ENCODE measurements around the gene ANK2.
"Not testable (repeated sequence)": the region's sequence is repeated elsewhere in the genome, so short reads cannot be mapped to it uniquely, and the experiment has no call there.

Gene ANK2

DNA sequence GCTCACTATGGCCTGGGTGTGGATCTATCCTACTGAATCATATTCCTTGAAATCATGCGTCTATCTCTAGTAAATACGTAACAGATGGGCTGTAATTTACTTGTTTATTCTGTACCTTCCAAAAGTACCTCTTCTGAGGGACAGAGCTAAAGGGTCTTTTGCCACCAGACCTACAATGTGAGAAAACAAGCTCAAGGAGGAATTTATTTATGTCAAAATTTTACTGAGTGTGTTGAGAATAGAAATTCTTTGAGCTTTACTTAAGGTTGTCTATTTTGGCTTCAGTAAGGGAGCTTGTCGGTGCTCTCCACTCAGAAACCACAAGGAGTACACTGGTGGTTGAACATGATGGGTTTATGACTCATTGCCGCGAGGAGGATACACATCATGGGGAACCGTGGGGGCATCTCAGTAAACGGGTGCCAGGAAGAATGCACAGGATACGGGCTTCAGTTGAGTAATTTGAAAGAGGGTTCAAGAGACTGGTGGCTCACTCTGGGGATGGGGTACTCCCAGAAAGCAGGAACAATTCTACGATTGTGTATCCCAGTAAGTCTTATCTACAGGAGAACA lies 3.0 kb downstream of the ANK2 start:
- DNase-seq: no peak

- DNase-seq: no peak
Measured at GRCh38 chr4:113053883-113054282, 4.4 kb downstream of the ANK2 start.

DNA sequence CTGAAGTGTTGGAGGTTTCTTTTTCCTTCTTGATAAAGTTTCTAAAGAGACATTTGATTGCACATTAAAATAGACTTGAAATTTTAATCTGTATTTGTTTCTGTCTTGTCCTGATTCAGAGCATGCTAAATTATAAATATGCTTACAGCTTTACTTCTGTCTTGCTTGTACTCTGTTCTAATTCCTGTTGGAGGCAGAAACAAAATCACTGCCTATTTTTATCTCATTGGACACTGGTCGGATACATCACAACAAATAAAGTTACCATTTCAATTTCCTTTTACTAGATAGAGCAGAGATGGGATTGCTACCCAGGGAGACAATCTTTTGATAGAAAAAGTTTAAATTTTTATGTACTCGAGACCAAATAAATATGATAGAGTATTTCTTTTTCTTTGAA lies 6.9 kb downstream of the ANK2 start:
- no peak for DNase-seq

- no peak for DNase-seq
Measured at GRCh38 chr4:113057891-113058290, 8.4 kb downstream of the ANK2 start.

DNA sequence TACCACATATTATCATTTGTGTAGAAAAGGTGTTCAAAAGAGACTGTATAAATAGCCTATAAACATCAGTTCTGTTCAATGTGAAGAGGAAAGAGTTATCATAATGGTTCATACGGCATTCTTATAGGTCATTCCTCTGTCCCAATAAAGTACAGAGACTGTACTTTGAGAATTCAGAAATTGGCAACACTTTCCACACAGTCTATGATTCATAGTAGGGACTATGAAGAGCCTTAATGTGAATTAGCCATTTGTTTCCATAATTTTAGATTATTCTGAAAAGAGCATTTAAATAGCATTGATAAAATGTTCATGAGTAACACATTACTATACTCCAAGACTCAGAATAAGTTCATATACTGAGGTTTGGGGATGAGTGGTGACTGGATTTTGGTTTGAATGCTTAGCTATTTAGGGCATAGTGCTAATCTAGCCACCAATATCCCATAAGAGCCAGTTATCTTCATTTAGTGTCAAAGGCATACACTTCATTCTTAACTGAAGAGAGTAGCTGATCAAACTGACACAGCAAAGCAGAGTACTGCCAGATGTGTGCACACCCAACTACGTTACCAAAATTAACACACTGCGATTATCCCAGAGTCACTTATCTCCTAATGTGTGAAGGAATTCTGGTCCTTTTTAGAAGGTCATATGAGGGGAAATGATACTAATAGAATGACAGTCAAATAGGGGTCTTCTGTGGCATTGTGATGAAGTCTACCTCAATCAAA lies 10.2 kb downstream of the ANK2 start:
- no peak for DNase-seq

GRCh38 chr4:113060853-113061252 lies 11.4 kb downstream of the ANK2 start:
- no peak for DNase-seq

DNA sequence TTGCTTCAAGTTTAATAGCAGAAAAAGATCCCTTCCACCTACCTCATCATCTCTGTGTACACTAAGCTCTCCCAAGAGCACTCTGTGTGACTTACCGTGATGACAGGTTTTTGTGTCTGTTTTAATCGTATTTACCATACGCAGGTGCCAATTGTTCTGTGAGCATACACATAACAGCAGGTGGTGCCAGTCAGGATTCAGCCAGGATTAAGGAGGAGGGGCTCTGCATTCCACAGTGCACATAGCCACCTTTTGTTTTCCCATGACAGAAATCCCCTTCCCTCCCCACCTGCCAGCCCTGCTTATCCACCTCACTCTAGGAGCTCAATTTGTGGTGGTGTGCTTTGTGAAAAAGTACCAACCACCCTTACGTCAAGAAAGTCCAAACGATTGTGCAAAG lies 14.8 kb downstream of the ANK2 start:
- DNase-seq: no peak

- no peak for DNase-seq
Measured at GRCh38 chr4:113065629-113066028, 16.2 kb downstream of the ANK2 start.

DNA sequence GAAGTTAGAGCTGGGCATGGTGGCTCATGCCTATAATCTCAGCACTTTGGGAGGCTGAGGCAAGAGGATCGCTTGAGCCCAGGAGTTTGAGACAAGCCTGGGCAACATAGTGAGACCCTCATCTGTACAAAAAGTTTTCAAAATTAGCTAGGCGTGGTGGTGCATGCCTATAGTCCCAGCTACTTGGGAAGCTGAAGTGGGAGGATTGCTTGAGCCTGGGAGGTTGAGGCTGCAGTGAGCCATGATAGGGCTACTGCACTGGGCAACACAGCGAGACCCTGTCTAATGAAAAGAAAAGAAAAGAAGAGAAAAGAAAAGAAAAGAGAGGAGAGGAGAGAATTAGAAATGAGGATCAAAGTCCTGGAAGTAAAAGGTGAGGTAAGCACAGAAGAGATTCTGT lies 19.3 kb downstream of the ANK2 start:
- not testable (repeated sequence) for DNase-seq

GRCh38 chr4:113069212-113069892 lies 19.9 kb downstream of the ANK2 start:
- DNase-seq: no peak

DNA sequence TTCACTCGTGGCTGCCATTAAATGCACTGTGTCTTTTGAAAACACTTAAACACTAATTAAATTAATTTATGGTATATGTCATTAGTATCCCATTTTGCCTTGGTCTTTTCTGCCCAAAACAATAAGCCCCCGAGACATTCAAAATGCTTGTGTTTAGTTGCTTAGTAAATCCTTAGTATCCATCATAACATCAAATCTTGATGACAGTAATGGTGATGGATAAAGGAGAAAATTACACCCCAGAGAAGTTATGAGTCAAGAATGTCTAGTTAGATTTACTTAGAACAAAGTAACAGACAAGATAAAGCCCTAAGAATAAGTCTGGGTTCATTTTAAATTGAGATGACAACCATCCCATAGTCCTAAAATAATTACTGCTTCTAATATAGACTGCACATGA lies 21.3 kb downstream of the ANK2 start:
- no peak for DNase-seq

DNA sequence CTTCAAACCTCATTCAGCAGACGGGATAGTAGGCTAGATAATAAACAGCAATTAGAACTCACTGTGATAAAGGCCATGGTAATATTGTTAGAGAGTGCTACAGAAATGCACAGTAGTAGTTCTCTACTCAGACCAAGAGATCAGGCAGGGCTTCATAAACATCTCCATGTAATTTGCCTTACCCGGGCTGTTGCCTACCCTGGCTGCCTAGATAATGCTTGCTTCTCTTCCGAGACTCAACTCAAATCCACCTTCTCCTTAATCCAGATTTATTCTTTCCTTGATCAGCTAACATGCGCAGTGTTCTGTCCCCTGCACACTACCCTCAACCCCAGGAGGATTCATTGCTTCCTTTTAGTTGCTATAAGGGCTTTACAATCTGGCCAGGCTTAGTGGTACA lies 21.8 kb downstream of the ANK2 start:
- no peak for DNase-seq

GRCh38 chr4:113071805-113072204 lies 22.4 kb downstream of the ANK2 start:
- no peak for DNase-seq

- no peak for DNase-seq
Measured at GRCh38 chr4:113073451-113074005, 24.1 kb downstream of the ANK2 start.

DNA sequence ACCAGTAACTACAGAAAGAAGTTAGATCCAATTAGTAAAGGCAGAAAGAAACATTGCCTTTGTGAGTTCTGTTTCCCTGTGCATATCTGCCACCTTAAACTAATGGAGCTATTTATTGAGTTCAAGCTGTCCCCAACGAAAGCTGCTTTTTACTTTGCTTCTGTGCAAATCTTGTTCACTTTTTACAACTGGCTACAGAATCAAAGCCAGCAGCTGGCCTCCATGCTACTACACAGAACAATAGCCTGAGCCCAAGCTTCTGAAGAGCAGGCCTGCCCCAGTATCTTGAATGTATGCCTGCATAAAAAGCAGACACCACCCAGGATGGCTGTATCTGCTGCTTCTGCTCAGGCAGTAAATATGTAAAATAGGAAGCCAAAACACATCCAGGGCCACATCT lies 28.1 kb downstream of the ANK2 start:
- no peak for DNase-seq

GRCh38 chr4:113078066-113078465 lies 28.6 kb downstream of the ANK2 start:
- DNase-seq: no peak

- no peak for DNase-seq
Measured at GRCh38 chr4:113080050-113080449, 30.6 kb downstream of the ANK2 start.

- no peak for DNase-seq
Measured at GRCh38 chr4:113080624-113081023, 31.2 kb downstream of the ANK2 start.

- no peak for DNase-seq
Measured at GRCh38 chr4:113083346-113083745, 33.9 kb downstream of the ANK2 start.

DNA sequence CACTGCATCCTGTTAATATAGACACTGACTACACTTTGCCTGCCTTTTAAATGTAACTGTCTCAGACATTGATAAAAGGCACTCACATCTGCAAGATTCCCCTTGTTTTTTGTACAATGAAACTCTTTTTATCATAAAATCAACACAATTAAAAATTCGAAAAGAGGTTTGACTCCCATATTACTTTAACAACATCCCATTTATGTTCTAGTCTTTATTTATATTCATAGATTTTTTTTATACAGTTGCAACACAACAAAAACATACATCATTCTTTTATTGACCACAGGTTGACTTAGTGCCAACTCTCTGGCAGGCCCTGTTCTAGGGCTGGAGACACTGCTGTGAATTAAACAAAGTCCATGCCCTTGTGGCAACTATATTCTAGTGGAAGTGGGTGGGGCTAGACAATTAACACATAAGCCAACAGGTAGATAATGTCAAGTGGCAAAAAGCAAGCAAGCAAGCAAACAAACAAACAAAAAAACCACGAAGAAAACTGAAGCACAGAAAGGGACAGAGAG lies 36.8 kb downstream of the ANK2 start:
- no peak for DNase-seq

DNA sequence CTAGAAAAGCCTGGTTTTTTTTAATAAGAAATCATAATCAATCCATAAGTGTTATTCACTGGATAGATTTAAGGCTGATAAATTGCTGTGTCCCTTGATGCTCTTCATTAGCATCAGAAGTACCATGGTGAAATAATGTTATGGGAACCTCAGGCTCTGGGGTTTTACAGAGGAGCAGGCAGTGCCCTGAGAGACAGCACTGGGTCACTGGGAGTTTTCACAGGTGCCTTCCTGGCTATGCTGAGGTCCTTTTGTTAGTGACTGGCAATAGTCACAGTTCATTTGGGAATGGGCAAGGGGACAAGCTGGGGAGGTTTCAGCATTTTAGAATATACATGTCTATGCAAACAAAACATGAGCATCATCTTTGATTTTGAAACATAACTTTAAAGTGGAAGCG lies 38.6 kb downstream of the ANK2 start:
- no peak for DNase-seq

- DNase-seq: no peak
Measured at GRCh38 chr4:113090954-113091353, 41.5 kb downstream of the ANK2 start.

DNA sequence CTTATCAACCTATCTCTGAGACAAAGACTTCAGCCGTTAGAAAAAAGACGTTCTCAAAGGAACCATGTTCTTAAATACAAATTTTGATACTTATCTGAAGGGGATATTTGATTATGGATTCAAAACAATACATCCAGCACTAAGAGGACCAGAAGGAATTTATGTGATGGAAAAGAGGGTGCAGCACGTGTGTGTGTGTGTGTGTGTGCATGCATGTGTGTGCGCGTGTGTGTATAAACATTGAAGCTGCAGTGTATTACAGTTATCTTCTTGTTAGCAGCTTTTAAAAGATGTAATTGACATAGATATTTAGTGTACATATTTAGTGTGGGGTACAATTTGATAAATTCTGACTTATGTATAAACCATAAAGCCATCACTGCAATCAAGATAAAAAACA lies 44.9 kb downstream of the ANK2 start:
- no peak for DNase-seq

- no peak for DNase-seq
Measured at GRCh38 chr4:113094802-113095201, 45.3 kb downstream of the ANK2 start.

Measured in inflammatory macrophage treated with lipopolysaccharide for 4 hours (primary cell).